HepG2 (cell line): ENCODE measurements around the gene DLG1. TPM values are rescaled to one million over a fixed set of nuclear protein-coding genes. Genes with fewer than 3 reads are reported as not detected.
A peak's percentile ranks its signal among the peaks of the same experiment; 100 is the strongest.

Experiments used
- ATAC-seq: fragments of 200-7000 bp; cut with Tn5 transposase; 3 replicates; pipeline ENCODE4 v1.9.1; 2020; ENCODE audit warnings: mild to moderate bottlenecking, moderate library complexity
- BruUV-seq: library from RNA; stranded (reverse); fragments of 400-500 nt; replicated peaks from 2 replicates; lab custom pipeline; 2021; lab: Mats Ljungman, UMichigan
- CTCF ChIA-PET: fragments of 300-600 bp; formaldehyde crosslinking; extraction: SDS; loops from one replicate; lab custom pipeline; 2021; ENCODE audit warnings: low total read pairs, inconsistent platforms, low intra/inter-chr PET ratio; lab: Yijun Ruan, JAX
- POLR2A ChIA-PET: fragments of 350-600 bp; sonication (Branson Sonifier 250); formaldehyde crosslinking; loops from one replicate; lab custom pipeline; 2020; ENCODE audit warnings: antibody characterized with exemption, inconsistent platforms; lab: Yijun Ruan, JAX
- DNase-seq: peaks from one replicate; pipeline ENCODE4 v3.0.0-alpha.2; 2015; ENCODE audit warnings: low spot score
- FAIRE-seq: peaks from 3 replicates; lab custom pipeline; 2011; peaks lifted over from hg19 to GRCh38; lab: Jason Lieb, UNC
- H2AFZ ChIP-seq: one replicate; pipeline ENCODE4 v1.6.1; 2011; ENCODE audit warnings: low read length, inconsistent platforms
- H3K27ac ChIP-seq: fragments of 300-600 bp; 3 replicates; pipeline ENCODE4 v1.8.0; 2011; ENCODE audit warnings: mixed run types, mild to moderate bottlenecking, mixed read lengths, low read length, inconsistent platforms; ENCODE audit not compliant: insufficient read depth; ENCODE audit errors: extremely low read length
- H3K27me3 ChIP-seq, 2 experiments: fragments of 200-600 bp in 1 of 2; 2 replicates in 1 of 2; 3 replicates in 1 of 2; pipeline versions ENCODE4 v1.6.0 to v1.8.0; 2011; ENCODE audit warnings: low read length in 2 of 2, mild to moderate bottlenecking in 2 of 2, moderate library complexity in 2 of 2, inconsistent platforms in 1 of 2; ENCODE audit not compliant: insufficient read depth in 2 of 2, control insufficient read depth in 1 of 2
- H3K36me3 ChIP-seq, 2 experiments: fragments of 200-600 bp in 1 of 2; replicated peaks in 1 of 2; 2 replicates in 1 of 2; 3 replicates in 1 of 2; pipeline versions ENCODE4 v1.5.1 to v1.8.0; 2011; ENCODE audit warnings: low read length in 2 of 2, inconsistent platforms in 1 of 2; ENCODE audit not compliant: insufficient read depth in 2 of 2, control insufficient read depth in 1 of 2
- H3K4me1 ChIP-seq: 2 replicates; pipeline ENCODE4 v1.5.1; 2012; ENCODE audit warnings: low read length, inconsistent platforms; ENCODE audit not compliant: insufficient read depth
- H3K4me2 ChIP-seq: 2 replicates; pipeline ENCODE4 v1.6.0; 2011; ENCODE audit warnings: low read depth, low read length, inconsistent platforms
- H3K4me3 ChIP-seq, 3 experiments: fragments of 200-600 bp in 1 of 3; sonication (generic), shearing (Covaris generic) in 1 of 3; replicated peaks in 1 of 3; 2 replicates each; pipeline ENCODE4 v1.5.1; 2011 to 2016; ENCODE audit warnings: low read length in 3 of 3, inconsistent platforms in 2 of 3, low read depth in 2 of 3, mild to moderate bottlenecking in 2 of 3, control low read depth in 1 of 3, mixed read lengths in 1 of 3; ENCODE audit not compliant: insufficient read depth in 1 of 3
- H3K79me2 ChIP-seq: one replicate; pipeline ENCODE4 v1.6.1; 2011; ENCODE audit warnings: low read length, inconsistent platforms; ENCODE audit not compliant: insufficient read depth
- H3K9ac ChIP-seq: 2 replicates; pipeline ENCODE4 v1.6.0; 2011; ENCODE audit warnings: mild to moderate bottlenecking, low read depth, low read length, inconsistent platforms; ENCODE audit not compliant: insufficient read depth
- H3K9me3 ChIP-seq: 2 replicates; pipeline ENCODE4 v1.5.1; 2012; ENCODE audit warnings: mild to moderate bottlenecking, low read length
- H4K20me1 ChIP-seq: 2 replicates; pipeline ENCODE4 v1.6.0; 2011; ENCODE audit warnings: inconsistent platforms, mild to moderate bottlenecking, low read length, moderate library complexity; ENCODE audit not compliant: insufficient read depth
- AGO2 ChIP-seq: fragments of 200-400 bp; formaldehyde crosslinking; optimal IDR thresholded peaks from 2 replicates; pipeline ENCODE3; 2017; ENCODE audit warnings: mild to moderate bottlenecking, low read depth, low read length, moderate library complexity
- FOXO4 ChIP-seq: sonication (generic); formaldehyde crosslinking; conservative IDR thresholded peaks from 2 replicates; pipeline ENCODE4 v1.8.1; 2023; ENCODE audit warnings: missing genetic modification reagents
- GATAD2A ChIP-seq: IDR thresholded peaks from 2 replicates; pipeline ENCODE4 v1.6.1; 2016
- HMGXB4 ChIP-seq, 2 experiments: sonication (generic) in 1 of 2; formaldehyde crosslinking in 1 of 2; IDR thresholded peaks; 2 replicates each; pipeline versions ENCODE4 v1.4.0 to v1.6.1; 2018 to 2020; ENCODE audit warnings: missing genetic modification reagents in 2 of 2, borderline replicate concordance in 1 of 2, low read depth in 1 of 2, mild to moderate bottlenecking in 1 of 2, missing biosample characterization in 1 of 2
- JARID2 ChIP-seq: sonication (generic); formaldehyde crosslinking; IDR thresholded peaks from 2 replicates; pipeline ENCODE4 v1.8.1; 2023; ENCODE audit warnings: missing genetic modification reagents, inconsistent platforms; ENCODE audit not compliant: insufficient replicate concordance
- KAT8 ChIP-seq: IDR thresholded peaks from 2 replicates; pipeline ENCODE4 v1.6.1; 2016; ENCODE audit warnings: missing genetic modification reagents, missing compliant biosample characterization
- MXD3 ChIP-seq: IDR thresholded peaks from 2 replicates; pipeline ENCODE4 v1.6.1; 2016; ENCODE audit warnings: mild to moderate bottlenecking, missing biosample characterization, missing genetic modification reagents
- RORA ChIP-seq: sonication (generic); formaldehyde crosslinking; IDR thresholded peaks from 2 replicates; pipeline ENCODE4 v1.5.0; 2020; ENCODE audit warnings: mild to moderate bottlenecking, missing genetic modification reagents, moderate library complexity
- SALL2 ChIP-seq: sonication (generic); formaldehyde crosslinking; IDR thresholded peaks from 2 replicates; pipeline ENCODE4 v1.8.1; 2023; ENCODE audit warnings: mild to moderate bottlenecking, missing genetic modification reagents, inconsistent platforms
- YEATS2 ChIP-seq: sonication (generic); formaldehyde crosslinking; IDR thresholded peaks from 2 replicates; pipeline ENCODE4 v1.4.0; 2020; ENCODE audit warnings: missing genetic modification reagents, borderline replicate concordance
- ZNF530 ChIP-seq: sonication (generic); formaldehyde crosslinking; IDR thresholded peaks from 2 replicates; pipeline ENCODE4 v1.5.0; 2020; ENCODE audit warnings: low read depth, mild to moderate bottlenecking, missing genetic modification reagents
- ZNF552 ChIP-seq: sonication (generic); formaldehyde crosslinking; IDR thresholded peaks from 2 replicates; pipeline ENCODE4 v1.9.0; 2022; ENCODE audit warnings: missing genetic modification reagents, mild to moderate bottlenecking, borderline replicate concordance
- ZNF619 ChIP-seq: sonication (generic); formaldehyde crosslinking; IDR thresholded peaks from 2 replicates; pipeline ENCODE4 v1.4.0; 2020; ENCODE audit warnings: mild to moderate bottlenecking, missing genetic modification reagents
- ZNF703 ChIP-seq: sonication (generic); formaldehyde crosslinking; IDR thresholded peaks from 2 replicates; pipeline ENCODE4 v1.5.1; 2020; ENCODE audit warnings: missing genetic modification reagents, mild to moderate bottlenecking, moderate library complexity, borderline replicate concordance
- ZNF777 ChIP-seq: sonication (generic); formaldehyde crosslinking; IDR thresholded peaks from 2 replicates; pipeline ENCODE4 v1.4.0; 2020; ENCODE audit warnings: missing genetic modification reagents
- WGBS: methylation state at CpG from one replicate; pipeline ENCODE4 v1.1.6; 2017; ENCODE audit warnings: low lambda C conversion rate; 5-methylcytosine and 5-hydroxymethylcytosine counted together
- in situ Hi-C: cut with HindIII; loops from 2 replicates; pipeline ENCODE4 v1.10.0; 2017; ENCODE audit warnings: low pct_unique_long_range_greater_than_20kb; ENCODE audit not compliant: extremely low pct_ligation_motif_present
- intact Hi-C: fragments of 100-400 bp; cut with micrococcal nuclease; formaldehyde crosslinking; loops from one replicate; pipeline ENCODE4 v1.10.0; 2022; ENCODE audit not compliant: unreplicated experiment
- polyA plus RNA-seq, 8 experiments: library from polyadenylated mRNA; depleted of rRNA in 3 of 8; stranded (reverse) in 7 of 8; unstranded in 1 of 8; fragments of >200 nt; fragmentation: Illumina TruSeq in 4 of 8; extraction: Trizol in 4 of 8; gene quantifications; 2 replicates each; pipeline versions ENCODE4 v1.2.1 to v1.2.3, GENCODE V29; 2011 to 2016; ENCODE audit warnings: low read depth in 4 of 8, missing spikeins in 1 of 8, mixed read lengths in 1 of 8; ENCODE audit not compliant: insufficient read depth in 1 of 8
- total RNA-seq, 5 experiments: library from RNA; depleted of rRNA; stranded (reverse); fragments of >200 nt; fragmentation: Illumina TruSeq; extraction: Trizol; gene quantifications; 2 replicates each; pipeline ENCODE4 v1.2.3, GENCODE V29; 2016; ENCODE audit warnings: low read depth in 1 of 5

Gene DLG1
- total and polyA plus RNA-seq, 2 of the 13 experiments (the other 11 are each of a cell fraction or from before 2014, with no cell fraction given) = 30.5 to 104 TPM

GRCh38 chr3:197008436-197009209 is 289.8 kb downstream of the DLG1 start:
- no peak for DNase-seq
- Histone ChIP-seq H3K36me3 (no peaks in the 10 kb centered on the region), H3K79me2 (no peaks in the 10 kb centered on the region), H3K4me3 (no peak overlapping the region), H2AFZ (no peak overlapping the region), H3K27me3 (no peaks in the 10 kb centered on the region), H3K9ac (no peak overlapping the region), H4K20me1 (no peaks in the 10 kb centered on the region), H3K4me1 (peaks cover 19% of the 10 kb centered on the region), H3K27ac (no peak overlapping the region), H3K9me3 (no peaks in the 10 kb centered on the region), H3K4me2 (no peak overlapping the region)
- intact Hi-C loops (no loop called here), in situ Hi-C loops (no loop called here)
- CTCF ChIA-PET = no interaction called here
- TF ChIP-seq FOXO4 (CRISPR knock-in tag) (0 out of 2 replicates have a peak, but pooled peaks have one; percentile 31), AGO2 (peak; percentile 33), SALL2 (no peak)
- ATAC-seq = no peak
- POLR2A ChIA-PET = no interaction called here
- no peak for FAIRE-seq
- WGBS = 93% methylated on average over 27 of the region's 27 CpGs
- BruUV-seq = no TSS peak

- Histone ChIP-seq H3K36me3 (no peaks in the 10 kb centered on the region), H2AFZ (no peak overlapping the region), H3K9me3 (no peaks in the 10 kb centered on the region), H4K20me1 (no peaks in the 10 kb centered on the region), H3K4me3 (no peak overlapping the region), H3K9ac (no peak overlapping the region), H3K27ac (no peak overlapping the region), H3K27me3 (no peaks in the 10 kb centered on the region), H3K4me1 (peaks cover 19% of the 10 kb centered on the region), H3K4me2 (no peak overlapping the region), H3K79me2 (no peaks in the 10 kb centered on the region)
- CTCF ChIA-PET = no interaction called here
- WGBS = 91% methylated on average over 6 of the region's 8 CpGs
- FAIRE-seq (no peak), ATAC-seq (no peak), DNase-seq (no peak)
- in situ Hi-C loops (no loop called here), intact Hi-C loops (no loop called here)
- POLR2A ChIA-PET = no interaction called here
- no TSS peak for BruUV-seq
- no peak for TF ChIP-seq RORA (CRISPR knock-in tag)
- no peak for TF ChIP-seq ZNF619 (CRISPR knock-in tag)
- no peak for TF ChIP-seq JARID2 (CRISPR knock-in tag)
- TF ChIP-seq GATAD2A = no peak
- no peak for TF ChIP-seq ZNF777
- TF ChIP-seq MXD3 = no peak
- TF ChIP-seq ZNF552 = no peak
- TF ChIP-seq YEATS2 (CRISPR knock-in tag) = no peak
- no peak for TF ChIP-seq KAT8 (CRISPR knock-in tag)
- TF ChIP-seq ZNF530 (CRISPR knock-in tag) = no peak
- TF ChIP-seq ZNF703 (CRISPR knock-in tag) = no peak
- no peak for TF ChIP-seq HMGXB4 (CRISPR knock-in tag; IDR thresholded peaks at IDR 0.05; ENCODE audit: borderline replicate concordance in 1 of 2, low read depth in 1 of 2)
Observed at GRCh38 chr3:197007953-197008352, 290.5 kb downstream of the DLG1 start.
